Midbrain (tissue), 1 donor: ENCODE measurements around the gene MBD3.

Experiments
- DNase-seq: peaks from one replicate; lab custom pipeline; 2025; lab: John Stamatoyannopoulos, UW

MBD3 gene

DNA sequence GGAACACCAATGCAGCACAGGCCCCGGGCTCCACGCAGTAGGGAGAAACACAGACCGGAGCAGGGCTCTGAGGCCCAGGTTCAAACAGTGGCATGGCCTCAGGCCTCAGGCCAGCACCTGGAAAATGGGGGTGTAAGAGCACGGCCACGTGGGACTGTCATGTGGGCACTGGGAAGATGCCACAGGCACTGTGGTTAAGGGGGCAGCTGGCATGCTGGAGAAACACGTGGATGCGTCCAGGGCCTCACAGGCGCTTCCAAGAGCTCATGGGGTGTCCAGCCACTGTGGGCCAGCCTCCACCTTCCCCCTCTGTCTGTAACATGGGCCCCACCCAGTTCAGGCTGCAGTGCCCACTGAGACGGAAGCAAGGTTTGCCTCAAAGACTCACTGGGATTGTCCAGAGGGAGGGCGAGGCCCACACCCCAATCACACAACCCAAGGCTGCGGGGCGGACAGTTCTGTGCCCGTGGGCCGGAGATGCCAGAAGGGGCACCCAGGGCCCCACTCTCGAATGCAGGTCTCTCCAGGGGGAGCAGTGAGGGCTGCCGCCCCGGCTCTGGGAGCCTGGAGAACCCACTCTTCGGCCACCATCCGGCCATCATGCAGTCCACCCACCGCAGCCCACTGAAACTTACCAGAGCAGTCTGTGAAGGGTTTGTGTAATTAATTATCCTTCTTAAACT lies 6.3 kb upstream of the MBD3 start:
- DNase-seq: no peak

DNA sequence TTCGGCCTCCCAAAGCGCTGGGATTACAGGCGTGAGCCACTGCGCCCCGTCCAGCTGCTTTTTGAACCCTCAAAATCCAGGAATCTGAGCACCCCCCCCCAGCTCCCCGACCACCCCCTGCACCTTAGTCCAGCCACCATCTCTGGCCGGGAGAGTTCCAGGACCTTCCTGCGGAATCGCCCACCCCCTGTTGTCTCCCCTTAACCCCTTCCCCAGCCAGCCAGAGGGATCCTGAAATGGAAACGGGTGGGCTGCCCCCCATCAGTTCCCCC lies 772 bp upstream of the MBD3 start:
- DNase-seq: no peak

DNA sequence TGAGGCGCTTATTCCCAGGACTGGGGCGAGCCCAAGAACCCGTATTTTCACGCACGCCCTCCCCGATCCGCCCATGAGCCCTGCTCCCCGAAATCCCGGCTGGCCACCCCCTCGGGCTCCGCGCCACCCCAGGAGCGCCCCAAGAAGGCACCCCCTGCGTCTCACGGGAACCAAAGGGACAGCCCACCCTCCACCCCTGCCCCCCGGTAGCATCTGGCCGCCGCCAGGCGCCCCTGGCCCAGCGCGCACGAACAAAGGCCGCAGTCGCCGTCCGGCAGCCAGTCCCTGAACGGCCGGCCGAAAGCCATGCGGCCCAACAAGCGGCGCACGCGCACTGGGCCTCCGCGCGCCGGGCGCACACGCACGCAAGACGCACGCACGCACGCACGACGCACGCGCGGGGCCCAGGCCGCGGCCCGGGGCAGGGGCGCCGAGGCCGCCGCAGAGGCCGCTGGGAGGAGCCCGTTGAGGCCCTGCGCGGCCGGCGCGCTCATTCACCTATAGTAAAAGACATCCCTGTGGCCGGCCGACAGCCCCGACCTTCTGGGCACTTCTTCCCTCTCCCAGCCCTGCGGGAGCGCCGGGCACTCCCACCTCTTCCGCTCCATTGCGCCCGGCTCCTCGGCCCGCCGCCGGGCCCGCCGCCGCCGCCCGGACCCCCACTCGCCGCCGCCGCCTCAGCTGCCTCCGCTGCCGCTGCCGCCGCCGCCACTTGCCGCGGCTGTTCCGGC lies 476 bp downstream of the MBD3 start:
- DNase-seq: peak; percentile 86

DNA sequence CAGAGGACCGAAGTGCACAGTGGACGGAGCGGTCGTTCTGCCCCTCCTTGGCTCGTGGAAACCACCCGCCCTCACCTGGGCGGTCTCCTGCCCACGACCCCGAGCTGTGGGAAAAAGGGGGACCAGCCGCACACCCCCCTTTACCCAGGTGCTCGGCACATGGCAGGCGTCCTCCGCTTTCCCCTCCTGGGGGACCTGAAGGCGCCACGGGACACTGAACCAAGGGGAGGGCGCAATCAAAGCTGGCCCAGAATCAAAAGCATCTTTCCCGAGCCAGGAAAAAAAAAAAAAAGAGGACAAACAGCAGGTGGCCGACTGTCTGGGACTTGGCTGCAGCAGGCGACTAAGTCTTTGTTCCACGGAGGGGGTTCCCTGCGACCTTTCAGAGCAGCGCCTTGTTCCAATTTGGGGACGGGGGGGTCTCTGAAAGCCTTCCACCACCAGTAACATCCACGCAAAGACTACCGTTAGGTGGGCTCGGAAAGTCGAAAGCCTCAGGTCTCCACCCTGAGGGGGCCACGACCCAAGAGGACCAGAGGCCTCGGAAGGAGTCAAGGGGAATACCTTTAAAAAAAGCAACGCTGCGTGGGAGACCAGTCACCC lies 1.1 kb downstream of the MBD3 start:
- DNase-seq: no peak

DNA sequence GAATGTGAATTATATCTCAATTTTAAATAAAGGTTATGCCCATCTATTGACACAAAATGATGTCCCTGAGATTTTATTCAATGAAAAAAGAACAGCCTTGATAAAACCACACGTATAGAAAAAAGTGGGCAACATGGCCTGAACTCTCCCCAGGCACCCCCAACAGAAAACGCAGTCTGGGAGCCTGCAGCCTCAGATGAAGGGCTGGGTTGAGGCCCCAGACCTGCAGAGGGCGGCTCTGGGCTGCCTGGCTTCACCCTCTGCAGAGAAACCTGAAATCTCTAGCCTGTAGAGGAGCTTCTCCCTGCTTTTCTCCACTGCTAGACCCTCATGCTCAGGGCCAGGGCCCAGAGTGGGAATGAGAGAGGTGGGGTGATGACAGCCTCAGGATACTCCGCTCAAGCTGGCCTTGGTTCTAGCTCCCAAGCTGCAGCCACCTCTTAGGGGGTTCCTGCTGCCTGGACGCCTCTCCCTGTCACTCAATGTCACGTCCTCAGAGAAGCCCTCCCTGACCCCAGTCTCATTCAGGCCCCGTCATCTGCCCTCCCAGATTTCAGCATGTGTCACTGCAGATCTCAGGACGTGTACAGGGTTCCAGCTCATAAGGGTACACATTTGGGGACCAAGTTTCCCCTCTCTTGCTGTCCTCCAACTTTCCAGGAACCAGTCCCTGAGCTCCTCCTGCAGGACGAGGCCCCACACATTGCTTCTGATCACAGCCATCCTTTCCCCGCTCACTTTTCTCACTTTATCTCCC lies 1.8 kb downstream of the MBD3 start:
- DNase-seq: no peak

DNA sequence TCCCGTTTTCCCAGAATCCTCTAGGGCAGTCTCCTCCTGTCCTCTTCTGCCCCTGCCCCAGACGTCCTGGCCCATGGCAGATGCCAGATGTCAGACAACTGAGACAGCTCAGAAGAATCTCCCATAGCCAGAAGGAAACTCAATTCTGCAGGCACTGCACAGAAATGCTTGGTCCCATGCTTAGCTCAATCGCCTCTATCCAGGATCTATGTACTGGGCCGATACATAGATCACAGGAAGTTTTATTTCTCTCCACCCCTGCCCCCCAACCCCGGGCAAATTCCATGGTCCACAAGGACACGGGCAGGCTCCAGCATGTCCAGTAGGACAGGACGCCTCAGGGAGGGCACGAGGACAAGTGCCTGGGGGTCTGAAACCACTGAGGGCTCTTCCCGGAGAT lies 4.8 kb downstream of the MBD3 start:
- DNase-seq: no peak

DNA sequence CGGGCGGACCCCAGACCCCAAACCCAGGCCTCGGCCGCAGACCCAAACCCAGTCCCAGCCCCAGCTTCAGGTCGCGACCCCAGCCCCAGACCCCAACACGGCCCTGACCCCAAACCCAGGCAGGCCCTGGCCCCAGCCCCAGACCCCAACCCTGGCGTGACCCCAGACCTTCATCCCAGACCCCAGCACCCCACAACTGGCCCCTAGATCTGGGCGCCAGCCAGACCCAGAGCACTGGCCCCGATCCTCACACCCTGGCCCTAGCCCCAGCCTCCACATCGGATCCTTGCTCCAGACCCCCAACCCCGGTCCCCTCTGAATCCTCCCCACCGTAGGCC lies 7.5 kb downstream of the MBD3 start:
- no peak for DNase-seq

DNA sequence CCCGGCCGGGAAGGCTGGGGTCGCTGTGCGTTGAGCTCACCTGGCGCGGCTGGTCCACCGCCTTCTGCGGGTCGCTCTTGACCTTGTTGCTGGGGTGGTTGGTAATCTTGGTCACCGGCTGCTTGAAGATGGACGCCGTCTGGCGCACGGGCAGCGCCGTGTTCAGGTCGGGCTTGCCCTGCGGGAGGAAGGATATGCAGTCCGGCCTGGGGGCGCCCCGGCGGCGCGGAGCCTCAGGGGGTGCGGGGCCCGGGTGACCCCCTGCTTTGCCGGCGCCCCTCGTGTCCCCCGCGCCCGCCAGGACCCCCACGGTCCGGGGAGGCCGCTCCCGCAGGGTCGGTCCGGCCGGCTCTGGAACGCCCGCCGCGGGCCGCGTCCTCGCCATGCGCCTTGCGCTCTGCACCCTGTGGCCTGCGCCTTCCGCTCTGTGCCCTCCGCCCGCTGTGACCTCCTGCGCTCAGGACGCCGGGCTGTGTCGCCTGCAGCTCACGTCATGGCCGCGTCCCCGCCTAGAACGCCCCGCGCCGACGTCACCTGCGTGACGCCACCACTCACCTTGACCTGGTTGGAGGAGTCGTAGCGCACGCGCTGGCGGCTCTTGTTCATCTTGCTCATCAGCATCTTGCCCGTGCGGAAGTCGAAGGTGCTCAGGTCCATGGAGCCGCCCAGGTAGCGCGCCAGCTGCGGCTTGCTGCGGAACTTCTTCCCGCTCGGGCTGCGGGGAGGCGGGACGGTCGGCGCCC lies 8.0 kb downstream of the MBD3 start:
- no peak for DNase-seq

DNA sequence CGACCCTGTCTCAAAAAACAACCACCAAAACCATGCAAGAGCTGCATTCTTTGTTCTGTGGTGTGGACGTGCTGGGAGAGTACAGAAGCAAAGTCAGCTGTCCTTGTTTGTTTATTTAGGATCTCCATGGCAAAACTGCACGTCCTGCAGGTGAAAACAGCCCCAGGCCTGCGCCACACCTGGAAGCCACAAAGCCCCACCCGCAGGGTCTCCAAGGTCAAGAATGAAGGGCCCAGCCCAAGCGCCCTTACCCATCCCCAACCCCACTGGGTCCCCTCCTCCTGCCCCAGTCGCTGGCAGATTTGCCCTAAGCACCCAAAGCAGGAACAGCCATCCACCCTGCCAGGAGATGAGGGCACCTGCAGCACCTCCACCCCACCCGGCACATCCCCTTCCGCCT lies 10.5 kb downstream of the MBD3 start:
- no peak for DNase-seq

DNA sequence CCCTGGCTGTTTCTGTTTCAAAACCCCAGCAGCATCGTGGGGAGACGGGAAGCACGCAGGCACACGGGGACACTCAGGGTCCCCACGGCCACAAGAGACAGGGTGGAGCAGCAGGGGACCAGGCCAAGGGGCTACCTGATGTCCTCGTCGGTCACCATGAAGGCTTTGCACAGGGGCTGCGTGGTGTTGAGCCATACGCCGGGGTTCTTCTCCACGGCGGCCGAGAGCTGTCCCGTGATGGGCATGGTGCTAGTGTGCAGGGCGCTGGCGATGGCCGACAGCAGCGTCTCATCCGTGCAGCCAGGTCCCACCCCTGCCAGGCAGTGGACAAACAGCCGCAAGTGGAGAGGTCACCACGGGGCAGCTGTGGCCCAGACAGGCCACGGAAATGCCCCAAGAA lies 11.7 kb downstream of the MBD3 start:
- DNase-seq: no peak

DNA sequence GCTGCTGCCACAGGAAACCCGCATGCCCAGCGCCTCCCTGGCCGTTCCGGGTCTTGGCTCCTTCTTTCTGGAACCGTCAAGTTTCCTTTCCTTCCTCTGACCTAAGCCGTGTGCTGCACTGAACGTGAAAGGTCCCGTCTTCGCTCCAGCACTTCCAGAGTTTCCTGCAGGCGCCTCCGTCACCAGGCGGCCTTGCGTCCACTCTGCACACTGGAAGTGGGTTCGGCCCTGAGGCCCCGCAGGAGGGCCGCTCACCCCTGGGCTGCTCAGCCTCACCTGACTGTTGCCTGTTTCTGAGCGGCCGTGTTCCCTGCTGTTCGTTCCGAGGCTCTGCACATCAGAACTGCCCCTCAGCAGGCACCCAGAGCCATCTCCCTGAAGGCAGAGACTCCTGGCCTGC lies 12.3 kb downstream of the MBD3 start:
- DNase-seq: no peak

DNA sequence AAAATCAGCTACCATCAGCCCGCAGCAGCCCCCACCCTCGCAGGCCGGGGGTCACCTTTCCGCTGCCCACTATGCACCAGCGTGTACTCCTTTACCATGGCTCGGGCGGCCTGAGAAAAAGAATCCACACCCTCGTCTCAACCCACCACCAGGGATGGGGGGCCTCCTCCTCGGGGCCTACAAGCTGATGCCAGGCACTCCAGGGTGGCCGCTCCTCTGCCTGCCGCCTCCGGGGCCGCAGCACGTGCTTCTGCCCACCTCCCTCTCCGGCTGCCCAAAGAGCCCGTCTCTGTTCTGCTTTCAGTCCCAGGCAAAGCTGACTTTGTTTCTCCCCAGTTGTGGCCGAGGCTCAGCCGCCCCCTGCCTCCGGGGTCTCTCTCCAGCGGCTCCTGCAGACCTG lies 13.4 kb downstream of the MBD3 start:
- DNase-seq: no peak

DNA sequence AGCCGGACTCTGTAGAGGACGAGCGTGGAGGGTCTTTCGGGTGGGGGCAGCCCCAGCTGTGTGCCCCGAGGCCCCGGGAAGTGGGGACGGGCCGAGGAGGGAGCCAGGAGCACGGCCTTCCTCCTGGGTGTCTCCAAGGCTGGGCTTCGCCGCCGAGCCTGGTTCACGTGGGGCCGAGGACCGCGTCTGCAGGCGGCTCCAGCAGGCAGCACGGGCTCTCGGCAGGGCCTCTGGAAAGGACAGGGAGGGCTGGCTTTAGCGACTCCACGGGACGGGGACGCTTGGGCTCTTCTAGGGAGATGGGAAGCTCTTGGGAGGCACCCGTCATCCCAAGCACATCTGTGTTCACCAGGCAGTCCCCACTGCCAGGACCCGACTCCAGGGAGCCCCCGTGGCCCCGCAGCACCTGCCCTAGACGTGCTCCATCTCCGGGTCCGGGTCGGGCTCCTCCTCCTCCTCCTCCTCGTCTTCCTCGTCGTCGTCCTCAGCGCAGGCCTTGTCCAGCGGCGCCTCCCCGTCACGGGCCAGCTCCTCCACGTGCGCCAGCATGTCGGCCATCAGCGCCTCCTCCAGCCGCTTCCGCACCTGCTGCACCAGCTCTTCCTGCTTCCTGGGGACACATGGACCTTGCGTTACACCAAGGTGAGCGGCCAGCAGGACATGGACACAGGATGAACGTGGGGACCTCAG lies 14.6 kb downstream of the MBD3 start:
- DNase-seq: no peak

DNA sequence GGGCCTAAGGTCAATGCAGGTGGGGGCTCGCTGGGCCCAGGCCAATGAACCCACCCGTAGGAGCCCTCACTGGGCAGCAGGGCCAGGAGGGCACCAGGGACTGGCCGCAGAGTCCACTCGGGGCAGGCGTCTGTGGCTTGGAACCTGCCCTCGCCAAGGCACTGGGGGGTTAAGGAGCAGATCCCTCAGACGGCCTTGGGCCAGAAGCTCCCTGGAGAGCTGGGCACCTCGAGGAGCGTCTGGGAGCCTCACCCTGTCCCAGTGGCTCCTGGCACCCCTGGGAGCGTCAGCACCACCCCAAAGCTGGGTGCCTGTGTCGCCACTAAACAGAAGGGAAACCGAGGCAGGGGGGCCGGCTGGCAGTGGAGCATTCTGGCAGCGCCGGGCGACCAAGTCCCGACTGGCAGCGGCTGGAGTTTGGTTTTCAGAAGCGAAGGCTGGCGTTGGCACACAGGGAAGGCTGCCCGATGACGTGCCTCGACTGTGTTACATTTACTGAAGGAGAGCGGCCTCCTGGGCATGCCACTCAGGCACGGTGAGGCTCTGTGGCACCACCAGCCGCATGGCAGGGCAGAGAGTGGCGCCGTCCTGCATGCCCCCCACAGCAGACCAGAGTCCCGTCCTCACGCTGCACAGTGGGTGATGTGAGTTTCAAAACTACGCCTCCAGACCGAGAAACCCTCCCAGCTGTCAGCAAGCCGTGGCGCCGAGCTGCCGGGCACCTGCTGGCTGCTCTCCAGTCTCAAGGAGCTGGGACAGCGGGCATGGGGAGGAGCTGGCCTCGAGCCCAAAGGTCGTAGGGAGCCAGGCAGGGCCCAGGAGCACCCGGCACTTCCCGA lies 15.4 kb downstream of the MBD3 start:
- no peak for DNase-seq

DNA sequence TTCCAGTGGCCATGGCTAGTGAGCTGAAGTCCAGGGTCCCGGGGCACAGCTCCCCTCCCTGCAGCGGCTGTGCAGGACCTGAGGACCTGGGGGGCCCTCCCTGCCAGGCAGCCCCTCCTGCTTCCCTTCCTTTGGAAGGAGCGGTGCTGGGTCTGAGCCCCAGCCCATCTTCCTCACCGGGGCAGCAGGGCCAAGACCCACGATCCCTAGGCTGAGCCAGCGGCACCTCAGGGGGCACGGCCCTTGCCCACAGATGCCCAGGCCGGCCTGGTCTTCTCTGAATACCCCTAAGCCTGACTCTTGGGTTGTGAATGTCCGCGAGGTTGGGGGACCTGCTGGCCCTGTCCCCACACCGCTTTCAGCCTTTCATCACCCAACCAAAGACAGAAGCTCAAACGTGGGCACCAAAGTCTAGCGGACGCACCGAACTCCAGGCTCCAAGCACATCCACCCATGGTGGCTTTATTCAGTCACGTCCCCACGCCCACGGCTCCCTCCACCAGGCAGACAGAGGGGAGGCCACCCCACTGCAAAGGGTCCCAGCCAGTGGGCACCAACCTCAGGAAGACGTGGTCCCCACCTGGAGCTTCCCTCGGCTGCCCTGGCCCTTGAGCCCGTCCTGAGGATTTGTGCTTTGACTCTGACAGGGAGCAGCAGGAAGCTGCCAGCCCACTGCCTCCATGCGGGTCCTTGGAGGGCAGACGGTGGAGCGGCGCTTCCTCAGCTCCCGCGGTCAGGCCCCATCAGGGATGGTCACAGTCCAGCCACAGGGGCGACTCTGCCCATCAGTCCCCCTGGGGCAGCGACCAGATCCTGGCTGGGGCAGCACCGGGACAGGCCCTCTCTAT lies 16.2 kb downstream of the MBD3 start:
- DNase-seq: no peak

DNA sequence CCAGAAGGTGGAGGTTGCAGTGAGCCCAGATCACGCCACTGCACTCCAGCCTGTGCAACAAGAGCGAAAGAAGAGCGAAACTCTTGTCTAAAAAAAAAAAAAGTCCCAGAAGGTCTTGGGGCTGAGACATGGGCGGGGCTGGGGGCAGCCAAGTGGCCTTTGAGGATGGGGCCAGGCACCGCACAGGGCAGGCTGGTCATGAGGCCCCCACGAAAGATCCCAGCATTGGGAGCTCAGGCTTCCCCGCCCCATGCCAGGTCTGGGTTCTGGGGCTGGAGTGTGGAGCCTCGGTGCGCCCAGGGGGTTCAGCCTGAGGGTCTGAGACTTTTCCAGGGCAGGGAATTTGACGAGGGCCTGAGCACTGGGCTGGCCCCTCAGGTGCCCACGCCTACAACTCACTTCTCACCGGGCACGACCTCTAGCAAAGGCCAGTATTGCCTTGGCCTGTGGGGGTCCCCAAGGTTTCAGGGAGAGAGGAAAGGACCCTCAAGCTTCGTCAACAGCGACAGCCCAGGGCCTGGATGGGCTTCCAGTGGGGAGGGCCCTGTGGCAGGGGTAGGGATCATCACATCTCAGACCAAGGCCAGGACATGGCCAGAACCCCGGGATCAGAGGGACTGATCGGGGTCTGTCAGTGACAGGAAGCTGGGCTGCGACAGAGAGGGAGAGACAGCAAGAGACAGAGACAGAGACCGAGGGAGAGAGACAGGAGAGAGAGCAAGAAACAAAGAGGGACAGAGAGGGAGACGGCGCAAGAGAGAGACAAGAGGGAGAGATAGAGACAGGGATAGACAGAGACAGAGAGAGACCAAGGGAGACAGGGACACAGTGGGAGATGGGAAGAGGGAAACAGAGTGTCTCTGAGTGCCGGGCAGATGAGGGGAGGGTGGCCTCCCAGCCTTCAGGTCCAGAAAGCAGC lies 17.1 kb downstream of the MBD3 start:
- no peak for DNase-seq

DNA sequence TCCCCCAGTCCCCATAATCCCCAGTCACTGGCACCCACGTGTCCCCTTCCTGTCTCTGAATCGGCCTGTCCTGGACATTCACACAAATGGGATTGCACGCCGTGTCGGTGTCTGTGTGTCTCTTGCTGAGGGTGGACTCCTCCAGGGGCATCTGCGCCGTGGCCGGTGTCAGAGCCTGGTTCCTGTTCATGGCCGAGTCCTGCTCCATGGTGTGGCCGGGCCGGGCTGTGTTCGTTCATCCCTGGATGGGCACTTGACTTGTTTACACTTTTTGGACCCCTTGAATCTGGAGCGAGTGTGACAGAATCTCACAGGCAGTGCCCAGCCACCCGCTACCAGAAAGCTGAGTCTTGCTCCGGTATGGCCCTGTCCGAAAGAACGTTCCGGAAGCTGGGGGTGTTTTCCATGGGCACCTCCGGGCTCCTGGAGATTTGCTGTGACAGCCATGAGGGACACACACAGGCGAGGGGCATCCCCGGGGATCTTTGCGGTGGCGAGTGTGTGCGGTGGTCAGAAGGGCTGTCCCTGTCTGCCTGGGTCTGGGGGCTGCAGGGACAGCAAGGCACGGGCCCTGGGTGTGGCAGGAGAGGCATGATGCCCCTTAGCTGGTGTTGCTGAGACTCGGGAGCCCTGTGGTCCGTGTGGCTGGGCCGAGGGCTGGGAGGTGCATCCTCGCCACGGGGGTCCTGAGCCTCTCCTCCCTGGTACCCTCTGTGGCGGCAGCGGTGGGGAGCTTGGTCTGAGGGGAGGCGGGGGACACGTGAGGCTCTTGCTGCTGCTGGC lies 18.1 kb downstream of the MBD3 start:
- DNase-seq: no peak

DNA sequence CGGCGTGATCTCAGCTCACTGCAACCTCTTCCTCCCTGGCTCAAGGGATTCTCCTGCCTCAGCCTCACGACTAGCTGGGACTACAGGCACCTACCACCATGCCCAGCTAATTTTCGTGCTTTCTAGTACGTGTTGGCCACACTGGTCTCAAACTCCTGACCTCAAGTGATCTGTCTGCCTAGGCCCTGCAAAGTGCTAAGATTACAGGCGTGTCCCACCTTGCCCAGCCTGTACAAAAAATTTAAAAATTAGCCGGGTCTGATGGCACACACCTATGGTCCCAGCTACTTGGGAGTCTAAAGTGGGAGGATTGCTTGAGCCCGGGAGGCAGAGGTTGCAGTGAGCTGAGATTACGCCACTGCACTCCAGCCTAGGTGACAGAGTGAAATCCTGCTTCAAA lies 19.9 kb downstream of the MBD3 start:
- DNase-seq: no peak
